IPS-15b (cell line): ENCODE results near the gene THUMPD1.

Experiments
- H3K27me3 ChIP-seq: one replicate; pipeline ENCODE4 v1.6.1; 2013; ENCODE audit warnings: low read length; ENCODE audit not compliant: control insufficient read depth, insufficient read depth
- H3K36me3 ChIP-seq: one replicate; pipeline ENCODE4 v1.6.1; 2013; ENCODE audit warnings: low read length; ENCODE audit not compliant: control insufficient read depth, insufficient read depth
- H3K4me1 ChIP-seq: one replicate; pipeline ENCODE4 v1.6.1; 2013; ENCODE audit warnings: mild to moderate bottlenecking, low read length; ENCODE audit not compliant: control insufficient read depth, insufficient read depth
- H3K4me3 ChIP-seq: one replicate; pipeline ENCODE4 v1.5.1; 2013; ENCODE audit warnings: low read depth, low read length
- H3K9ac ChIP-seq: one replicate; pipeline ENCODE4 v1.6.1; 2013; ENCODE audit warnings: low read depth, mild to moderate bottlenecking, low read length
- H3K9me3 ChIP-seq: one replicate; pipeline ENCODE4 v1.6.1; 2013; ENCODE audit warnings: mild to moderate bottlenecking, low read length; ENCODE audit not compliant: control insufficient read depth, insufficient read depth

Gene THUMPD1

DNA sequence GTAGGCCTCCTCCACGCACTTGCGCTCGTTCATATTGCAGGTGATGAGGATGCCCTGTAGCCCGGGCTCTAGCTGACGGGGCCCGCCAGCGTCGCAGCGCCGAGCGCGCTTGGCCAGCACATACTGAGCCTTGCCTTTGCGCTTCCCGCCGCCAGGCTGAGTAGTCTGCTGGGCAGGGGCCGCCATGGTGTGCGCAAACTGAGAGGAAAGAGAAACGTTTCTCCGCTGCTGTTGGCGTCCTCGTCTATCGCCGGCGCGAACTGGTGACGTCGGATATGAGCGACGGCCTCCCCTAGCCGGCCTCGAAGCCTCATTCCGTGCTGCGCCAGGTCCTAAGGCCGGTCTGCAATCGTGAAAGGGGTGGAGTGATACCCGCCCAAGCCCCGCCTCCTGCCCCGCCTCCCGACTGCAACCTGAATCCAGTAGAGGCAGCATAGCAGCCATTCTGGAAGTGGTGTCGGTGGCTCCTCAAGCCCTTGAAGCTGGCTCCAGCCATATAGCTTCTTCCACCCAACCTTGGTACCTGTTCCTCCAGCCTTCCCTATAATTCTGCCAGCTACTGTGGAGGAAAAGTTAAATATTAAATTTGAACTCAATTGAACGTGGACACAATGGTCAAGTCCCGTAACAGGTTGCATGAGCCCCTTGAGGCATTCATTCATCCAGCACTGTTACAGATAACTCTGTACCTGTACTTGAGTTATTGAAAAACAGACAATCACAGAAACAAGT lies at the start of gene THUMPD1:
Gene THUMPD1, minus strand, starts transcription at position 265 of the 732 bp plus-strand sequence. Its CDS starts 79 bp downstream, at position 186.
- H3K27me3 ChIP-seq = no peaks in the 10 kb centered on the region
- H3K9me3 ChIP-seq = no peaks in the 10 kb centered on the region
- no peaks in the 10 kb centered on the region for H3K4me1 ChIP-seq
- H3K4me3 ChIP-seq = peak within 1 kb of the TSS; percentile 97
- peak within 1 kb of the TSS; percentile 89 for H3K9ac ChIP-seq
- H3K36me3 ChIP-seq = peaks cover 6% of the 10 kb centered on the region

DNA sequence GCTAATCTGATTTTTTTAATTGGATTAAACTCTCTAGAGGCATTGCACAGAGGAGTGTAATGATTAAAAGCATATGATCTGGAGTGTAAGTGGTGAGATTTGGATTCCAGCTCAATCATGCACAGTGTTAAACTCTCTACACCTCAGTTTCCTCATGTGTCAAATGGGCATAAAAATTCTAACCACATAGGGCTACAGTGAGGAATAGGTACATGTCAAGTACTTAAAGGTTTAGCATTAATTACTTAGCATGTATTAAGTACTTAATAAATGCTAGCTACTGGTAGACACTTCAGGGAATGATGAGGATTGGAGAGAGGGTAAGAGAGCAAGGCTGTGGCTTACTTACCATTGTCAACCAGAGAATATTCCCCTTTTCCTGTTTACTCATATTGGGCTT lies 47.5 kb upstream of the THUMPD1 start:
- Histone ChIP-seq H3K9ac (no peak overlapping the region), H3K36me3 (no peaks in the 10 kb centered on the region), H3K27me3 (no peaks in the 10 kb centered on the region), H3K4me3 (no peak overlapping the region), H3K4me1 (peaks cover 9% of the 10 kb centered on the region), H3K9me3 (no peaks in the 10 kb centered on the region)

DNA sequence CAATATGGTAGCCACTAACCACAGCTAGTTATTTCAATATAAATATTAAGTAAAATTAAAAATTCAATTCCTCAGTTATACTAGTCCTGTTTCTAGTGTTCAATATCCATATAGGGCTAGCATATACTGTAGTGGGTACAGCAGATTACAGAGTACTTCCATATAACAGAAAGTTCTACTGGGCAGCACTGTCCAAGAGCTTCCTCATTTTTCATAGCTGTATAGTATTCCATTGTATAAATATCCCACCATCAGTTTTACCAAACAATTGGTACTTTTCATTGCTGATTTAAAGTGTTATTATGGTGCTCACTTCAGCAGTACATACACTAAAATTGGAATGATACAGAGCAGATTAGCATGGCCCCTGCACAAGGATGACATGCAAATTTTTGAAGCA lies 42.6 kb upstream of the THUMPD1 start:
- Histone ChIP-seq H3K36me3 (no peaks in the 10 kb centered on the region), H3K9ac (no peak overlapping the region), H3K4me3 (no peak overlapping the region), H3K4me1 (no peaks in the 10 kb centered on the region), H3K27me3 (no peaks in the 10 kb centered on the region), H3K9me3 (no peaks in the 10 kb centered on the region)

- Histone ChIP-seq H3K27me3 (no peaks in the 10 kb centered on the region), H3K4me3 (no peak overlapping the region), H3K36me3 (no peaks in the 10 kb centered on the region), H3K9ac (no peak overlapping the region), H3K4me1 (no peaks in the 10 kb centered on the region), H3K9me3 (no peaks in the 10 kb centered on the region)
Observed at GRCh38 chr16:20782470-20782869, 40.9 kb upstream of the THUMPD1 start.

DNA sequence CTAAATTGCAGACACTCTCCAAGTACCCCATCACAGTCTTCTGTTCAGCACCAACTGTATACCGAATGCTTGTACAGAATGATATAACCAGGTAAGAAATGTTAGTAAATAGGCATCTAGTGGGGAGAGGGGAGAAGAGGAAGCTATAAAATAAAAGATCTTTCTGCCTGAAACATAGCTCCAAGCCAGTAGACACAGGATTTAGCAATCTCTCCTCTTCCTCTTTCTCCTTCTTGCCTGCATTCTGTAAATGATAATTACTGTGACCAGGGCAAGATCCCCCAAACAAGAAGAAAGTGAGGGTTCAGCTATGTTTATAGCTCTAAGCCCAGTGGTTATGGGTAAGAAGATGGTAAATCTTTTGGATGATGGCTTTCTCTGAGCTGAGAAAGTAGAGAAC lies 40.1 kb upstream of the THUMPD1 start:
- H3K4me3 ChIP-seq = no peak overlapping the region
- H3K4me1 ChIP-seq = no peaks in the 10 kb centered on the region
- no peaks in the 10 kb centered on the region for H3K27me3 ChIP-seq
- H3K9ac ChIP-seq = no peak overlapping the region
- no peaks in the 10 kb centered on the region for H3K9me3 ChIP-seq
- no peaks in the 10 kb centered on the region for H3K36me3 ChIP-seq

DNA sequence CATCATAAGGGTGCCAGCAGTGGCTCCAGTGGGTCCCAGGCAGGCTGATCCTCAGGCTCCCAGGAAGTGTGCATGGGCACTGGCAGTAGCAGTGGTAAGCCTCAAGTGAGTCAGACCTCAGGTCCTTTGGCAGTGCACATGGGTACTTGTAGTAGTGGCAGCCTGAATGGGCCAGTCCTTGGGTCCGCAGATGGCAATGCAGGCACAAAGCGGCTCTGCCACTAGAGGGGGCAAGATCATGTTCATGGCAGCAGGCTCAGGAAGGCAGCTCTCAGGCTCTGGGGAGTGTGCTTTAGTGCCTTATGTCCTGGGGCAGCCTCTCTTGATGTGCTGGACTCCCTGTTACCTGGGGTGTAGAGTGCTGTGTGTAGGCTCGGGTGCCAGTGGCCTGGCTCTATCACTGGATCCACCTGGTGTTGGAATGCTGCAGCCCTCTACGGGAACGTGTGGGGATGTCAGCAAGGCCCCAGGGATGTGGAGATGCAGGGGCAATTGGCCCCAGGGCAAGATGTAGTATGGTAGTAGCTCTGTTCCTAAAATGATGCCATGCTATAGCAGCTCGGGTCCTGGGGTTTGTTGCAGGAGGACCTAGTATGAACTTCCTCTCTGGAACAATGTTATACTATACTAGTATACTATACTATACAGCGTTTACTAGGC lies 33.2 kb upstream of the THUMPD1 start:
- H3K4me3 ChIP-seq = no peak overlapping the region
- H3K9me3 ChIP-seq = no peaks in the 10 kb centered on the region
- H3K36me3 ChIP-seq = no peaks in the 10 kb centered on the region
- no peaks in the 10 kb centered on the region for H3K27me3 ChIP-seq
- no peak overlapping the region for H3K9ac ChIP-seq
- no peaks in the 10 kb centered on the region for H3K4me1 ChIP-seq

DNA sequence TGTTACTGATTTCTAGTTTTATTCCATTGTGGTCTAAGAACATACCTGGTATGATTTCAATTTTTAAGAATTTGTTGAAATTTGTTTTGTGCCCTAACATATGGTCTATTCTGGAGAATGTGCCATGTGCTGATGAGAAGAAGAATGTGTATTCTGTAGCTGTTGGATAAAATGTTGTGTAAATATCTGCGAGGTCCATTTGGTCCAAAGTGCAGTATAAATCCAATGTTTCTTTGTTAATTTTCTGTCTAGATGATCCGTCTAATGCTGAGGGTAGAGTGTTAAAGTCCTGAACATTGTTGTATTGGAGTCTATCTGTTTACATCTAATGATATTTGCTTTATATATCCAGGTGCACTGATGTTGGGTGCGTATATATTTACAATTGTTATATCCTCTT lies 32.1 kb upstream of the THUMPD1 start:
- no peaks in the 10 kb centered on the region for H3K9me3 ChIP-seq
- no peaks in the 10 kb centered on the region for H3K36me3 ChIP-seq
- H3K4me3 ChIP-seq = no peak overlapping the region
- no peaks in the 10 kb centered on the region for H3K4me1 ChIP-seq
- no peak overlapping the region for H3K9ac ChIP-seq
- no peaks in the 10 kb centered on the region for H3K27me3 ChIP-seq

DNA sequence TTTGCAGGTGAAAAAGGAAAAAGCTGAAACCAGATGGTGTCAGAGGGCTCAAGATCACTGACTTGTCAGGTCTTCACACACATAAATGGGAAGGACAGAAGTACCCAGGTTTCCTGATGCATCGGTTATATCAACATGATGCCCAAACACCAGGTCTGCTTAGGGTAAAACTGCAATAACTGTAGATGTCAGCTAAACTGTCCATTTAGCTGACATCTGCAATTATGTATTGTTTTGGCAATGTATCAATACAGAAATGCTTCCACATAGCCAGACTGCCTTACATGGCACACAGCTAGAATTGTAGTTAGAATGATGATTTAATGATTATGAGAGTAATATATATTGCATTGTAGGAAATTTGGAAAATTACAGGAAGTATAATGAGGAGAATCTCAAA lies 27.2 kb upstream of the THUMPD1 start:
- no peaks in the 10 kb centered on the region for H3K9me3 ChIP-seq
- H3K9ac ChIP-seq = no peak overlapping the region
- no peak overlapping the region for H3K4me3 ChIP-seq
- peaks cover 4% of the 10 kb centered on the region for H3K4me1 ChIP-seq
- H3K27me3 ChIP-seq = no peaks in the 10 kb centered on the region
- H3K36me3 ChIP-seq = no peaks in the 10 kb centered on the region

DNA sequence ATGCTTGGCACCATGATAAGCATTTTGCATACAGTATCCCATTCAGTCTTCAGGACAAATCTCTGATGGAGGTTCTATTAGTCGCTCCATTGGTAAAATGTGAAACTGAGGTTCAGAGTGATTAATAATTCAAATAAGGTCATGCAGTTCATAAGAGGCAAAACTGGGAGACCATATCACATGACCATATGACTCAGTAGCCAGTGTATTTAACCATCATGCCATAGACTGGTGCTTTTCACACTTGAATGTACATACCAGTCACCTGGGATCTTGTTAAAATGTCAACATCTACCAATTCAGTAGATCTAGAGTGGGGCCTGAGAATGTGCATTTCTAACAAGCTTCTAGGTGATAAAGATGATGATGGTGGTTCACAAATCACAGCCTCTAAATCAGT lies 26.5 kb upstream of the THUMPD1 start:
- Histone ChIP-seq H3K36me3 (no peaks in the 10 kb centered on the region), H3K27me3 (no peaks in the 10 kb centered on the region), H3K9me3 (no peaks in the 10 kb centered on the region), H3K4me3 (no peak overlapping the region), H3K4me1 (peaks cover 4% of the 10 kb centered on the region), H3K9ac (no peak overlapping the region)

DNA sequence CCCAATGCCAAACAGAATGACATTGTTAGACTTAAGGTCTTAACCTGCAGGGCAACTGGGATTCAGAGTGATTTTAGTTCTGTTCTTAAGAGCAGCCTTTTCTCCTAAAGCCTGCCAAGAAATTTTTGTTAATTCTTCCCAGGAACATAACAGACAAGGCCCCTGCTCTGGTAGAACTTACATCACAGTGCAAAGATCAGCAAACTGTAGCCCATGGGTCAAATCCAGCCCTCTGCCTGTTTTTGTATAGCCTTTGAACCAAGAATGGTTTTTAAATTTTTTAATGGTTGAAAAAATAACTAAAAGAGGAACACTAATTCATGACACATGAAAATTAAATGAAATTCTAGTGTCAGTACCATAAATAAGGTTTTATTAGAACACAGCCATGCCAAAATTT lies 26.0 kb upstream of the THUMPD1 start:
- H3K4me1 ChIP-seq = peaks cover 4% of the 10 kb centered on the region
- no peaks in the 10 kb centered on the region for H3K27me3 ChIP-seq
- H3K9me3 ChIP-seq = no peaks in the 10 kb centered on the region
- no peak overlapping the region for H3K9ac ChIP-seq
- H3K4me3 ChIP-seq = no peak overlapping the region
- H3K36me3 ChIP-seq = no peaks in the 10 kb centered on the region

DNA sequence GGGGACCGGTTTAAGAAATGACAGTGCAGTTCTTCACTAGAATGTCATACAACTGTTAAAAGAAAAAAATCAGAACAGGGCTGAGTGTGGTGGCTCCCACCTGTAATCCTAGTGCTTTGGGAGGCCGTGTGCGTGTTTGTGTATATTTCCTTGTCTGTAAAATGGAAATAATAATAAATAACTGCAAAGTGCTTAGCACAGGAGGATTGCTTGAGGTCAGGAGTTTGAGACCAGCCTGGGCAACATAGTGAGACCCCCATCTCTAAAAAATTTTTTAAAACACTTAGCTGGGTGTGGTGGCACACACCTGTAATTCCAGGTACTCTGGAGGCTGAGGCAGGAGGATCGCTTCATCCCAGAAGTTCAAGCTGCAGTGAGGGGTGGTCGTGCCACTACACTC lies 24.7 kb upstream of the THUMPD1 start:
- Histone ChIP-seq H3K4me1 (peaks cover 4% of the 10 kb centered on the region), H3K4me3 (no peak overlapping the region), H3K36me3 (no peaks in the 10 kb centered on the region), H3K27me3 (no peaks in the 10 kb centered on the region), H3K9me3 (no peaks in the 10 kb centered on the region), H3K9ac (no peak overlapping the region)

DNA sequence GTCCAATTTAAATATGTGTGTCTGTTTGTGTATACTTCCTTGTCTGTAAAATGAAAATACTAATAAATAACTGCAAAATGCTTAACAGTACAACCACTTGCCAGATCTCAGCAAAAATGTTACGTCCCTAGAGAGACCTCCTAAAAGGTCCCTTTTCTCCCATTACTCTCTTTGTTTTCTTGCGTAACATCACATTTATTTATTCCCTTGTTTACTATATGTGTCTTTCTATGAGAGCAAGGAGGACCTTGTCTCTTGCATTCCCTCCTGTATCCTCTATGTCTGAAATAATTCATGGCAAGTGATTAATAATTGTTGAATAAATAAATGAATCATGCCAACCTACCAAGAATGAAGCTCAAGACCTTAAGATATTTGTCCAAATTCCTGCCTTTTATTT lies 24.1 kb upstream of the THUMPD1 start:
- H3K9me3 ChIP-seq = no peaks in the 10 kb centered on the region
- H3K4me1 ChIP-seq = peaks cover 4% of the 10 kb centered on the region
- no peaks in the 10 kb centered on the region for H3K27me3 ChIP-seq

More for the DNA sequence above, 24.1 kb upstream of the THUMPD1 start:
- Histone ChIP-seq H3K9ac (no peak overlapping the region), H3K4me3 (no peak overlapping the region), H3K36me3 (no peaks in the 10 kb centered on the region)
